Stimulated activated CD8-positive, alpha-beta memory T cell treated with anti-CD3 and anti-CD28 coated beads, Interleukin-7, amount 100 ng/mL, for 1 hour (primary cell): Measurements from ENCODE around the gene LRRK1.

Experiments
- DNase-seq, 2 donors: peaks; one replicate each; pipeline ENCODE4 v3.0.0-alpha.2; 2020; ENCODE audit warnings: low read depth in 2 of 2

Gene LRRK1

GRCh38 chr15:100890850-100891249 is 28.3 kb upstream of the LRRK1 start:
- DNase-seq, result no peak

GRCh38 chr15:100891307-100892012 is 27.7 kb upstream of the LRRK1 start:
- DNase-seq, result no peak

- DNase-seq, result no peak
Measured at GRCh38 chr15:100892013-100892355, 27.2 kb upstream of the LRRK1 start.

GRCh38 chr15:100893261-100893963 is 25.7 kb upstream of the LRRK1 start:
- DNase-seq, result no peak

GRCh38 chr15:100893964-100894295 is 25.2 kb upstream of the LRRK1 start:
- DNase-seq, result no peak

GRCh38 chr15:100895721-100896120 is 23.4 kb upstream of the LRRK1 start:
- no peak for DNase-seq

GRCh38 chr15:100897221-100898151 is 21.7 kb upstream of the LRRK1 start:
- no peak for DNase-seq

GRCh38 chr15:100898152-100898490 is 21.0 kb upstream of the LRRK1 start:
- DNase-seq, result no peak

- no peak for DNase-seq
Measured at GRCh38 chr15:100898661-100899462, 20.3 kb upstream of the LRRK1 start.

GRCh38 chr15:100899601-100900000 is 19.6 kb upstream of the LRRK1 start:
- DNase-seq, result no peak

GRCh38 chr15:100900136-100900794 is 18.9 kb upstream of the LRRK1 start:
- DNase-seq, result no peak

GRCh38 chr15:100900795-100901169 is 18.4 kb upstream of the LRRK1 start:
- no peak for DNase-seq

- DNase-seq, result no peak
Measured at GRCh38 chr15:100901296-100901695, 17.9 kb upstream of the LRRK1 start.

- DNase-seq, result no peak
Measured at GRCh38 chr15:100901702-100902435, 17.3 kb upstream of the LRRK1 start.

GRCh38 chr15:100902436-100903167 is 16.6 kb upstream of the LRRK1 start:
- no peak for DNase-seq

GRCh38 chr15:100903168-100903554 is 16.0 kb upstream of the LRRK1 start:
- DNase-seq, result no peak

GRCh38 chr15:100905850-100906249 is 13.3 kb upstream of the LRRK1 start:
- DNase-seq, result no peak

GRCh38 chr15:100908466-100908865 is 10.7 kb upstream of the LRRK1 start:
- DNase-seq, result no peak

GRCh38 chr15:100909565-100909964 is 9.6 kb upstream of the LRRK1 start:
- DNase-seq, result no peak
